ENCODE results near the gene PAQR7.

Gene PAQR7

DNA sequence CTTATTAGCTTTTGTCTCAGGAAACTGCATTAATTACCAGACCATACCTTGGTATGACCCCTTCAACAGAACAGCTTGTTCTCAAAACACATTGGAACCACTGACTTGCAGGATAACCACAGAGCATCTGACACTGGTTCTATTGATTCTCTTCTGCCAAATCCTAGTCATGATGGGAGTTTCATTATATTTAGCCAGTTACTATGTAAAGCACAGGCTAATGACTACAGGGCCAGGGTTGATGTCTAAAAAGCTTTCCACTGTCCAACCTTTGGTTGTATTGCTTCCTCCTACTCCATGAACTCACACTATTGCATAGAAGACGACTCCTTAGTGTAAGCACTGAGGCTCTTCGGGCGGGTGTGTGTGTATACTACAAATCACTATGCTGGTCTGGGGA lies 27.0 kb upstream of the PAQR7 start:
- DNase-seq: no peak

DNA sequence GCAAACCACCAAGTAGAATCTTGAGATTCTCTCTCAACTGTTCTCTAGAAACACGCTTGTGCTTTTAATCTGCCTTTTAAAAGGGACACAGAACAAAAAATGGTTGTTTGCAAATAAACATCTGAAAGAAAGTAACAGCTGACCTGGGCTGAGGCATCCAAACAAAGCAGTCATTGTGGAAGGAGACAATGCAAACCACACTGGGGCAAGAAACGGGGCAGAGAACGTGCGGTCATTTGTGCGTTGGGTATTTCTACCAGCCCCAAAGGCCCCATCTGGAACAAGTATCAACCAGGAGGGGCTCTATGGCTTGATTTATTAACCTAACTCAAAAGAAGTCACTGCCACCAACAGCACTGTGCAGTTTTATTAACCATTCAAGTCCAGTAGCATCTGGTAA lies 24.7 kb upstream of the PAQR7 start:
- no peak for DNase-seq

DNA sequence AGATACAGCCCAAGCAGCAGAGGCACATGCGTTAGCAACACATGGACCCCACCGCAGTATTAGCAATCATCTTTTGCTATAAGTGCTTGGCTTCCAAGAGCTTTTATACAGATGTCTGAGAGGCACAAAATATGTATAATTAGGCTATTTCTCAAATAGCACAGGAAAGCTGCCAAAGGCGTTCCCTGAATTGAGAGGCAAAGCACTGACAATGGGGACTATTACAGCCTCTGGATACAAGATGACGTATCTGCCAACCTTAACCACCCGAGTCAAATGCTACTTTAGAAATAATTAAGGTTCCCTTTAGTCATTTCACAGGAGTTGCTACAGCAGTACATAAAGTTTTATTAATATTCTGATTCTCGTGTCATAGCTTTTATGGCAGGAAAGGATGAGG lies 24.3 kb upstream of the PAQR7 start:
- DNase-seq: no peak

DNA sequence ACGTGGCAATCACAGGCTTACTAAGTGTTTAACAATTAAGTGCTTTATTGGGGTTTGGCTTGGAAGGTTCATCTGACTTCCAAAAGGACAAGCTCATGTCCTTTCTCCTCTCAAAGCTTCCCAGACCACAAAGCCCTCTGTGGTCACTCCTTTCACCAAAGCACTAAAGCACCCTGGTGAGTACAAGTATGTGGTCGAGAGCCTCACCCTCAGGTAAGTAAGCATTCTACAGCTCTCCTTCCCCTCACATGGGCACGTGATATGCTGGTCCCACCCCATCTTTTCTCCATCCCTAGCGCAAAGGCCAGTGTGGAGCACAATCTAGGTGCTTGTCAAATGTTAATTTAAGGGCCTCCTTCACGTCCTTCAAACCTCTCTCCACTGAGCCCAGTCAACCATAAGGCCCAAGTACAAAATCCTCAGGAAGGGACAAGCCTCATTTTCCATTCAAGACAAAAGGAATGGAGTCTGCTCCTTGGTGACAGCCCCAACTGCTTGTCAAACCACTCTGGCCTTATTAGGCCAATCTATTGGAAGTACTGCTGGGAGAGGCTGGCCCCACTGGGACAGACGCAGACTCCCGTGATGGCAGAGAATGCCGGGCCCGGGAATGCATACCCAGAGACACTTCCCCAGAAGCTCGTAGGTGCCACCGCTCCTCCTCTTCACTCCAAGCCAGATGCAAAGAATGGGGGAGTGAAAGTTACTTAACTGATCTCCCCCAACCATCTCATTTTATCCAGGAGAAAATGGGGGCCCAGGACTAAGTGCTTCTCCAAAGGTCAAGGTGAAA lies 22.9 kb upstream of the PAQR7 start:
- DNase-seq: no peak

DNA sequence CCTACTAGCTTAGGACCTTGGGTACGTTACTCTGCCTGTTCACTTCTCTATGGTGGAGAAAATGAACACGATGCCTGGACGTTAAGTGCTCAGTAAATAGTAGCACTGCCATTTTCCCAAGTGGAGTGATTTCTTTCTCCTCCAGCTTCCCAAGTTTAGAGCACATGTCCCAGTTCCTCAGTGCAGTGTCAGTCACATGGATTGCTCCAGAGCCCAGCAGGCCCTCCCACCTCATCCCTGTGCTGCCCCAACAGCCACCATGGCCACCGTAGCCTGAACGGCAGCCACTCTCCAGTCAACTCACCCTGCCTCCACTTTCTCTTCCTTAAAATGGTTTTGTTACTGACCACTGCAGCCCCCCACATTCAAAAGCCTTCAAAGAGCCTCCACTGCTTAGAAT lies 22.2 kb upstream of the PAQR7 start:
- no peak for DNase-seq

DNA sequence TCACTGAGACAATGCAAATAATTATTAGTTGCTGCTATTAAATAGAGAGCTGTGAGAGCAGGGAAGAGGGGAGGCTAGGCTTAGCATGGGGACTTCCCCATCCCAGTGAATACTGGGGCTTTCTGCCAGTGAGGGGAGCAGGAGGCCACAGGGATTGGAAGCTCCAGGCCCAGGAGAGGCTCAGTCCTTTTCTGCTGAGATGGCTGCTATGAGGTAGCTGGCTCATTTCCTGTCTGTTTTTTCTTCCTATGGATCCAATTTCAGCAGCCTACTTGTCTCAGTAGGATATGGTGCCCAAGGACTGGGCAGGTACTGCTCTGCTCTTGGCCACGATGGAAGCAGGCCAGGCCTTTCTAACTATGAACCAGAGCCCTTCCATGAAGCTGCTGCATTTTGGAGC lies 20.8 kb upstream of the PAQR7 start:
- no peak for DNase-seq

DNA sequence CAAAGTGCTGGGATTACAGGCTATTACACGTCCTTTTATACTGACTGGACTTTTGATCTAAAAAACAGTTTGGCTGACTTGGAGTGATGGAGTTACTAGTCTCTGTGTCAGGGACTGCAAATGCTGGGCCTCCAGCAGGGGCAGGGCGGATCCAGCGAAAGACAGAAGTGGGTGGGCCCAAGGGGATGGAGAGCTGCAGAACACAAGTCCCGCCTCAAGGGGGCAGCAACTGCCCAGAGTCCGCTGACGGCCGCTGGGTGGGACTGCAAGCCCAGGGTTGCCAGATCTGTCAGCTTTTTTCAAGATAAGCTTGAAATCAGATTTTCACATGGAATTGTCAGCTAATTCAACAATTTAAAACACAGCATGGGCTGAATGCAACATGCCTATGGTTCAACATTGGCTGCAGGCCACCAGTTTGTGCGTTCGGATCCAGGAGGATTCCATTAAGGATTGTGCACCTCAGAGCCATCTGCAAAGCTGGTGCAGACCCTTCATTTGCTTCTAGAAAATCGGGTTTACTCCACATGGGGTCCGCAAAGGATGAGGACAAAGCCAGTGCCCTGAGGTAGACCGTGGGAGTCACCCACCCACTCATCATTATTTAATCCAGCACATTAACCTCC lies 20.0 kb upstream of the PAQR7 start:
- peak; percentile 43 for DNase-seq

DNA sequence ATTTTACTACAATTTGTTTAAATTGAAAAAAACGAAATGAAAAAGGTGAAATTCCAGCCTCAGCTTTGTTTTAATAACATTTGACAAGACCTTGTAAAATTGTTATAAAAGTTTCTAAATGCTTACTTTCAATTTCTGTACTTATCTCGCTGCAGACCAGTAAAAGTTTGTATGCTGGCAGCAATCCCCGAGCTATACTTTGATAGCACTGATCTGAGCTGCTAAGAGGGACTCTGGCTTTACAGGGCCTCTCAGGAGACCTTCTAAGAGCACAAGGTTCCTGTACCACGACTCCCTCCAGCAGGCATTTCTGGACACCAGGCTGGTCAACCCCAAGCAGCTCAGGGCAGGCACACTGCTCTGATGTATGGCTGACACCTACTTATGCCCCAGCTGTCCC lies 17.6 kb upstream of the PAQR7 start:
- no peak for DNase-seq

DNA sequence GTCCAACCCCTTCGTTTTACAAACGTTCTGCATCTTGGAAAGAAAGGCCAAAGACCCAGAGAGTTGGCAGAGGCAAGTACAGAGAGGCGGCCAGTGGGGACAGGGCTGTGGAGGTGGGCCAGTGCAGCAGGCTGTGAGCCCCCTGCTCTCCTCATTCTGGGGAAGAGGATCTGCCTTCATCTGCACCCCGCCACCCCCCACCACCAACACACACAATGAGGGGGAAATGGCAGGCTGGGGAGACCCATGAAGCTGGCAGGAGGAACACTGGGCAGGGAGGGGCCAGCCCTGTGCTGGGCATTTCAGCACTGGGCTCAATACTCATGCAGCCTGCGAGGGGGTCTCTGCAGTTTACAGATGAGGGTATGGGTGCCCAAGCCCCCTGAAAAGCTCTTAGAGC lies 16.1 kb upstream of the PAQR7 start:
- DNase-seq: no peak

DNA sequence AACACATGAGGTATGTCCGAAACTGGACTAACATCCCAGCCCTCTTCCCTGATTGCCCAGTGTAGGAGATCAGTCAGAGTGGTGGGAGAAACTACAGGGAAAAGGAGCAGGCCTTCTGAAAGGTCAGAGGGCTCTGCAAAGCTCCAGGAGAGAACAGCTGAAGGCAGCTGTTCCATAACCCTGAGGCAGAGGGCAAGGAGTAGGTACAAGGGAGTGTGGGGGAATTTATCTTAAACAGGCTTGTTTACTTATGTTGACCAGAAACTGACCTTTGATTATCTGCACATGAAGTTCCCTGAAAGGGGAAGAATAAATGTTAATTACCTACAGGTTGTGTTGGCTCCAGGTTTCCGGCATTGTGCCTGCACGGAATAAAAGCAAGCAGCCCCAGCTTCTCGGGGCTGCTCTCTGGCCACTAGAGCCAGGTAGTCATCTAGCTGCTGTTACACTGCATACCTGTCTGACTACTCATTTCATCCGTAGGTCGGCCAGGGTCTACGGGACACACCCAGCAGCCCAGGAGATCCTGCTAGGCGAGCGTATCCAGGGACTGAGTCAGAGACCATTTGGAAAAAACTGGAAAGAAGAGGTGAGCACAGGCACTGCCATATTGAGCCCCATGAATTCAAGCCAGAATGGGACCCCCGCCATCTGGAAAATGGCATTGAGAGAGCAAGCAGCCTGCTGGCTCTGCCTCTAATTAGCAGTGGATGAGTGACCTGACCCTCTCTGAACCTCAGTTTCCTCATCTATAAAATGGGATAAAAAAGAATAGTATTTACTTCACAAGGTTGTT lies 14.9 kb upstream of the PAQR7 start:
- no peak for DNase-seq

DNA sequence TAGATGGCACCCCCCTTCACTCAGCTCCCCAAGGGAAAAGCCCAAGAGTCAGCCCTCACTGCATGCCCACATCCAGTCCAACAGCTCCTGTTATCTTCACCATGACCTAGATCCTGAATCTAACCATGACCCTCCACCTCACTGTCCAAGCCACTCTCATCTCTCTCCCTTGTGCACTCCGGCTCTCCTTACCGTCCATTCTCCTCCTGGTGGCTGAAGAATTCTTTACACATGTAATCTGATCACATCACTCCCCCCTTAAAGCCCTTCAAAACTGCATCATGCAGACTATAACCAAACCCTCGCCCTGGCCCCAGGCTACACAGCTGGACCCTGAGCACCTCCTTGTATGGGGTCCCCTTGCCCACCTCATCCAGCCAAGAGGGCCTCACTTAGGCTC lies 14.0 kb upstream of the PAQR7 start:
- DNase-seq: no peak

DNA sequence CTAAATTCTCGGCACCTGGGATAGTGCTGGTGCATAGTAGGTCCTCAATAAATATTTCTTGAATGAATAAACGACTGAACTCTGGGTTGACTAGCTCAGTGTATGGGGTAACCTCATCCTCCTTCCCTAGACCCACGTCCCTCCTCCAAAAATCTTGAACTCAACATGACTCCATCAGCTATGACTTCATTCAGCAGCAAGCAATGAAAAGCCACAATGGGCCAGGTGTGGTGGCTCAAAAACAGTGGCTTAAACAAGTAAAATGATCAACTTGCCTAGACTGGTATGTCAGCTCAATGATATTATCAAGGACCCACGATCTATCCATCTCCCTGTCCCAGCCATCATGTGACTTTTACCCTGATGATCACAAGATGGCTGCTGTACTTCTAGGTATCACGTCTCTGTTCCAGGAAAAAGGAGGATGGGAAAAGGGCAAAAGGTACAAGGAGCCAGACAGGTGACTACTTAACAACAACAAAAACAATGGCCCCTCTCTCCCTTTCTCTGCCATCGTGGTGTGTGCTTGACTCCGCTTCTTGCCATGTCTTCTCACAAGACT lies 13.0 kb upstream of the PAQR7 start:
- no peak for DNase-seq

DNA sequence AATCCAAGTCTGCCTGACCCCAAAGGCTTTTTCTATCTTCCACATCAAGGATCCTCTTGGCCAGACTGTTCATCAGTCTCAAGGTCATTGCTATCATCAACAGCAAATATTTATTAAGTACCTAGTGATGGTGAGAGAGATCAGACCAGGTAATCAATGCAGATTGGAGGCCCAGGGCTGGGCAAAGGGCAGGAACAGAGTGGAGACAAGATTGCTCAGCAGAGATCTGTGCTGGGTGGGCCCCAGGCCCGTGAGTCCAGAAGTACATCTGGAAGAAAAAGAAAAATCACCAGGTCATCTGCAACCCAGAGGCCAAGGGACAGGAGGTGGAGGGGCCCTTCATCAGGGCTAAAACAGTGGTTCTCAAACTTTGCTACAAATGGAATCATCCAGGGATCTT lies 10.1 kb upstream of the PAQR7 start:
- no peak for DNase-seq

DNA sequence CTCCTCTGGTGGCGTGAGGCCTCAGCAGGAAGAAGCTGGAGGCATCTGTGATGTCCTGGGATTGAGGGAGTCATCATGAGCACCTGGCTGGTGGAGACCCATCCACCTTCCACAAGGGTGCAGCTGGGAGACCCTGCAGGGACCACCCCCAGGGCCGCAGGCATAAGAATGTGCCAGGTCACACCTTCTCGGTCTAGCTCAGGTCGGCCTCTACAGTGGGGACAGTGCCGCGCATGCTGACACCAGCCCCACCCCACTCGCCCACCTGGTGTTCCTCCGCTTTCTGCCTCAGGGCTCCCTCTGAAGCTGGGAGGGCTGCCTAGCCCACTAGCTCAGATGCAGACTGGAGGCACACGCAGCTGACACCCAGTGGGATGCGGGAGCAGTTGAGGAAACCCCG lies 5.8 kb upstream of the PAQR7 start:
- no peak for DNase-seq

DNA sequence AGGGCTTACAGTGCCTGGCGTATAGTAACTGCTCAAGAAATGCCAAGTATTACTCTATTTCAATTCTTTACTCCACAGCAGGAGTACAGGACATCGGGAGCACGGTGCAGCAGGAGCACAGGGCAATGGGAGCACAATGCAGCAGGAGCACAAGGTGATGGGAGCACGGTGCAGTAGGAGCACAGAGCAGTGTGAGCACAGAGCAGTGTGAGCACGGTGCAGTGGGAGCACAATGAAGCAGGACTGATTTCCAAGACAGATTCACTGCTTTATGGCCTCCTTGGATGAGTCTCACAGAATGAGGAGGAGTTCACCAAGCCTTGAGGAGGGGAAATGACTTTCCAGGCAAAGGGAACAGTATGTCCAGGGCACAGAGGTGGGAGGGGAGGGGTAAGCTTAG lies 5.0 kb upstream of the PAQR7 start:
- DNase-seq: no peak

DNA sequence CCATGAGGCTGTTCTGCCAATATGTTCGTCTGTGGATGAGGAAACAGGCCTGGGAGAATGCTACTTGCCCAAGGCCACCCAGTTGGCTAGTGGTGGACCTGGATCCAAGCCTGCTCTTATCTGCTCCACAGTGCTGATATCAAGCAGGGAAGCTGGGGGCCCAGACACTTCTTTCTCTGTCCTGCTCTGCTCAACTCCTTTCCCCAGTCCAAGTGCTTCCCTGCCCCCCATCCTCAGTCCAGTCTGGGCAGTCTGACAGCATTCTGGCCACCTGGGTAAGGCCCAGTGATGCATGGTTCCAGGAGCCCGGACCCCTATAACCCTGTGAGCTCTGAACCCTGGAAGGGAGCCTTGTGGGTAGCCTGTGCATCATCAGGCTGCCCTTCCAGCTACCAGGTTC lies 4.2 kb upstream of the PAQR7 start:
- no peak for DNase-seq

DNA sequence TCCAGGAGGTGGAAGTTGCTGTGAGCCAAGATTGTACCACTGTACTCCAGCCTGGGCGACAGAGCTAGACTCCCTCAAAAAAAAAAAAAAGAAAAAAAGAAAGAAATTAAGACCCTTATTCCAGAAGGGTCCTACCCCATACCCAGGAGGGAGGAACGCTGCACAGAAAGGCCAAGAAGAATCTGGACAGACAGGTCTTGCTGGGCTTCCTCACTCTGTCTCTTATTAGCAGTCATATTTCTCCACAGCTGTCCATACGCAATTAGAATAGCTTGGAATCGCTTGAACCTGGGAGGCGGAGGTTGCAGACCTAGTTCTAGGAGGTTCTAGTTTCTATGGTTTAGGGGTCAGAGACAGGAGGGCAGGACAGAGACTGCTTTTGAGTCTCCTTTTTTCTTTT lies 3.2 kb upstream of the PAQR7 start:
- no peak for DNase-seq

DNA sequence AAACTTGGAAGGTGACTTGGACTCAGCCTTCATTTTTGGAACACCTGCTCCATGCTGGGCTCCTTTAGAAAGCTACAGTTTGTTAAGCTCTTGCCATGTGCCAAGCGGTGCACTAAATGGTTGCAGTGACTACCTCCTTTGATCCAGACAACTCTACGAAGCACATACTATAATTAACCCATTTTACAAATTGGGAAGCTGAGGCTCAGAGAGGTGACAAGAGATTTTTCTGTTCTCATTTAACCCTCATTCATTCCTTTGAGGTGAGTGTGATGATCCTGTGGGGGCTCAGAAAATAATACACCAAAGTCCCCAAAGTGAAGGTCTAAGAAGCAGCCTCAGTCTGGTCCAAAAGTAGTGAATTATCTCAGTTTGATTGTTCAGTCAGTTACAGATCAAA lies 1.6 kb upstream of the PAQR7 start:
- DNase-seq: no peak

DNA sequence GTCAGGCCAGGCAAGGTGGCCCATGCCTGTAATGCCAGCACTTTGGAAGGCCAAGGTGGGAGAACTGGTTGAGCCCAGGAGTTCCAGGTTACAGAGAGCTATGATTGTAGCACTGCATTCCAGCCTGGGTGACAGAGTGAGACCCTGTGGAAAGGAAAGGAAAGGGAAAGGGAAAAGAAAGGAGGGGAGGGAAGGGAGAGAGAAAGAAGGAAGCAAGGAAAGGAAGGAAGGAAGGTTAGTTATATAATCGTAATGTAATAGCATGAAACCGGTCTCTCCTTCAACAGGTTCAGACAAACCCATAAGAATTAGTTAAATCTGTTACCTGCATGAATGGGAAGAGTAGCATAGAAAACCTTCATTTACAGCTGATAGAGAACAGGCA lies 1.2 kb upstream of the PAQR7 start:
- DNase-seq: no peak

DNA sequence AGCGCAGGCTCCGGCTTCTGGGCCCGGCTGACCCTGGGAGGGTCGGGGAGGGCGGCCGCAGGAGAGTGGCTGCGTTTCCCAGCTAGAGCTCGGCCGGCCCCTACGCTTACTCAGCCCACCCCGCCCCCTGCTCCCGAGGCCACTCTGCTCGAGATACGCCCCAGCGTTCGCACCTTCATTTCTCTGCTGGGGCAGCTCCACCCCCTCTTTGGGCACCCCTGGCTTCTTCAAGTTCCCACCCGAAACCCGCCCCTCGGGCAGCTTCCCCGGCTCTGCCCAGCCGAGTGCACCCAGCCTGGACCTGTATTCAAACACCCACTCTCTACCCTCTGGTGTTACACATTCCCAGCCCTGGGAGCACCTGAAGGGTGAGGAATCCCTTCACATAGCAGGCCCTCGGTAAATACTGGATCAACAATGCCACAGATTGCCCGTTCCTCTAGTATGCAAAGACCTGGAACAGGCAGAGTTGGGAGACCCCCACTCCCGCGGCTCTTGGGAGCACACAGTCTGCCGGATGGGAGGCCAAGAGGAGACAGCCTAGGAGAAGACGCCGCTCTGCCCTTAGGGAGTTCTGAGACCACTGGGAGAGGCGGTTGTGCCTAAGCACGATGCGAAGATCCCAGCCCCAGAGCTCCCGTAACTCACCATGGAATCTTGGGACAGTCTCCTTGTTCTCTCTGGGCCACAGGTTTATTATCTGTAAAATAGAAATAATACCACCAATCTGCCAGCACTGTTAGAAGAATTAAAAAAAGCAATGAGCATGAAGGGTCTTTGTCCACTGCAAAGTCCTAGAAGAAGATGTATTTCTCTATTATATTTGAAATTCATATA lies 566 bp upstream of the PAQR7 start:
- no peak for DNase-seq

DNA sequence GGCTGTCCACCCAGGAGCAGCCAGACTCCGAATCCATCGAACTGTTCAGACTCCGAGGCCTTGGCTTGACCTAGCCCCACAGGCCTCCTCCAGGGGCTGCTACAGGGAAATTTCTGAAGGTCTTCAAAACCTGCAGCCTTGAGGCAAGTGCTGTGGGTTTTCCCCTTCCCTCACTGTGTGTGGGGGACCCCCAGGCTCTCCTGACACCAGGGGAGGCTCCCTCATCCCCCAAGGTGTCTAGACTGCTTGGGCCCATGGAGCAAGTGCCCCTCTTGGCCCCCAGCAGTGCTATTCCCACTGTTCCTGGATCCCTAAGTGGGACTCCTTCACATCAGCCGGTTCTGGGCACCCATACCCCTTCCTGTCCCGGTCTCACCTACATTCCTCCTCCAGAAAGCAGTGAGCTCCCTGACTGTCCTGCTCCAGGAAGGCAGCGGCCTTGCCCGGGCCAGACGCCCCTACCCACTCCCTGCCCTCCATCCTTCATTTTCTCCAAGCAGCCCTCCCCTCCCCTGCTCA lies 814 bp downstream of the PAQR7 start:
- DNase-seq: no peak

DNA sequence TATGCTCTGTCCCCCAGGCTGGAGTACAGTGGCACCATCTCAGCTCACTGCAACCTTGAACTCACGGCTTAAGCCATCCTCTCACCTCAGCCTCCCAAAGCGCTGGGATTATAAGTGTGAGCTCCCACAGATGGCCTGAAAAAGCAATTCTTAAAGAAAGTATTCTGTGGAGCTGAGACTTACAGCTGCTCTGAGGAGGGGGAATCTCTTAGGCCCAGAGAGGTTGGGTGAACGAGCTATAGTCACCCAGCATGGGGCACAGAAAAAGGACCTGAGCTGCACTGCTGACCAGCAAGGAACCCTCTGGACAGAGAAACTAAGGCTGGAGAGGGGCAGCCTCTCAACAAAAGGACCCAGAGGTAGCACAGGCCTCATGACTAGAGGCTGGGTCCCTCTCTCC lies 1.3 kb downstream of the PAQR7 start:
- DNase-seq: no peak

DNA sequence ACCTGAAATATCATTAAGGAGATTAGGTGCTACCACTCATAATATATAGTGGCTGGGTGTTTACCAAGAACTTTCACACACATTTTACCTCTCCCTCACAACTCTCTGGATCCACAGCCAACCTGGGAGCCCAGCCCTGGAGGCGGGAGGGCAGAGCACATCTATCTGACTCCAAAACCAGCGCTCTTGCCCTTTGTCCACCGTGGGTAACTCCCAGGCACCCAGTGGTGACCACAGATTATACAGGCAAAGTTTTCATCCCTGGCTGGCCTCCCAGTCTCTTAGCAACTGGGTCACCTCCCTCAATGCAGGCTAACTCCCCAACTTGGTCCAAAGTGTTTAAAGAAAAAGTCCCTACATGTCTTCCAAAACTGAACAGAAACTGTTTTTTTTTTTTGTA lies 2.4 kb downstream of the PAQR7 start:
- DNase-seq: no peak

Measured in NCI-H526 treated with DMSO at 0.1 percent for 48 hours (cell line).